SK-N-SH treated with all-trans-retinoic acid at 6 μM for 48 hours (cell line): Measurements from ENCODE around the gene FBXL17.

Source experiments
- ATAC-seq: fragments of 200-7000 bp; cut with Tn5 transposase; 3 replicates; pipeline ENCODE4 v1.9.1; 2020; ENCODE audit warnings: mild to moderate bottlenecking, moderate library complexity
- ARNTL ChIP-seq: fragments of 450-650 bp; formaldehyde crosslinking; IDR thresholded peaks from 2 replicates; pipeline ENCODE4 v1.5.0; 2020; ENCODE audit warnings: low read depth, mild to moderate bottlenecking, moderate library complexity, borderline replicate concordance
- BACH2 ChIP-seq: fragments of 250-450 bp; sonication (Bioruptor Pico); IDR thresholded peaks from 2 replicates; pipeline ENCODE4 v1.9.0; 2021; ENCODE audit warnings: mild to moderate bottlenecking, borderline replicate concordance
- ESRRG ChIP-seq: fragments of 250-450 bp; sonication (Bioruptor Pico); IDR thresholded peaks from 2 replicates; pipeline ENCODE4 v1.6.1; 2021; ENCODE audit warnings: mild to moderate bottlenecking
- GLIS3 ChIP-seq: fragments of 250-450 bp; sonication (Bioruptor Pico); IDR thresholded peaks from 2 replicates; pipeline ENCODE4 v1.5.0; 2020; ENCODE audit warnings: mild to moderate bottlenecking, moderate library complexity
- ISL1 ChIP-seq: fragments of 250-450 bp; sonication (Bioruptor Pico); IDR thresholded peaks from 2 replicates; pipeline ENCODE4 v2.1.2; 2022; ENCODE audit warnings: mild to moderate bottlenecking, moderate library complexity
- OSR1 ChIP-seq: fragments of 250-450 bp; sonication (Bioruptor Pico); IDR thresholded peaks from 2 replicates; pipeline ENCODE4 v1.8.0; 2022; ENCODE audit warnings: moderate library complexity, mild to moderate bottlenecking, inconsistent platforms
- PPARA ChIP-seq: fragments of 250-450 bp; sonication (Bioruptor Pico); IDR thresholded peaks from 2 replicates; pipeline ENCODE4 v1.5.0; 2020; ENCODE audit warnings: mild to moderate bottlenecking, borderline replicate concordance
- RARB ChIP-seq: fragments of 250-450 bp; sonication (Bioruptor Pico); IDR thresholded peaks from 2 replicates; pipeline ENCODE4 v1.8.0; 2021; ENCODE audit warnings: mild to moderate bottlenecking, moderate library complexity
- TCF4 ChIP-seq: fragments of 250-450 bp; sonication (Bioruptor Pico); IDR thresholded peaks from 2 replicates; pipeline ENCODE4 v1.8.0; 2021; ENCODE audit warnings: mild to moderate bottlenecking, moderate library complexity, borderline replicate concordance
- ZC3H10 ChIP-seq: fragments of 250-450 bp; sonication (Bioruptor Pico); IDR thresholded peaks from 2 replicates; pipeline ENCODE4 v1.5.1; 2021; ENCODE audit warnings: mild to moderate bottlenecking, moderate library complexity
- ZFP3 ChIP-seq: fragments of 250-450 bp; sonication (Bioruptor Pico); IDR thresholded peaks from 2 replicates; pipeline ENCODE4 v1.5.0; 2020; ENCODE audit warnings: mild to moderate bottlenecking, moderate library complexity
- ZFP30 ChIP-seq: fragments of 450-650 bp; formaldehyde crosslinking; IDR thresholded peaks from 2 replicates; pipeline ENCODE4 v1.5.0; 2022; ENCODE audit warnings: mild to moderate bottlenecking, moderate library complexity
- ZNF565 ChIP-seq: fragments of 450-650 bp; formaldehyde crosslinking; conservative IDR thresholded peaks from 2 replicates; pipeline ENCODE4 v1.5.0; 2020; ENCODE audit warnings: low read depth, mild to moderate bottlenecking, moderate library complexity
- ZNF70 ChIP-seq: fragments of 450-650 bp; formaldehyde crosslinking; IDR thresholded peaks from 2 replicates; pipeline ENCODE4 v1.5.0; 2020; ENCODE audit warnings: mild to moderate bottlenecking, moderate library complexity
- TF ChIP-seq, protein P1 (sequence below): fragments of 250-450 bp; sonication (Bioruptor Pico); IDR thresholded peaks from 2 replicates; pipeline ENCODE4 v1.5.0; 2020; ENCODE audit warnings: mild to moderate bottlenecking, moderate library complexity
- TF ChIP-seq, protein P2 (sequence below): fragments of 250-450 bp; sonication (Bioruptor Pico); IDR thresholded peaks from 2 replicates; pipeline ENCODE4 v1.8.0; 2021; ENCODE audit warnings: low read depth, mild to moderate bottlenecking, moderate library complexity, borderline replicate concordance
- TF ChIP-seq, protein P3 (sequence below): fragments of 250-450 bp; sonication (Bioruptor Pico); IDR thresholded peaks from 2 replicates; pipeline ENCODE4 v1.8.0; 2020; ENCODE audit warnings: mild to moderate bottlenecking, moderate library complexity, borderline replicate concordance
- TF ChIP-seq, protein P4 (sequence below): fragments of 250-450 bp; sonication (Bioruptor Pico); IDR thresholded peaks from 2 replicates; pipeline ENCODE4 v1.5.1; 2020; ENCODE audit warnings: low read depth, mild to moderate bottlenecking, moderate library complexity

FBXL17 gene

DNA sequence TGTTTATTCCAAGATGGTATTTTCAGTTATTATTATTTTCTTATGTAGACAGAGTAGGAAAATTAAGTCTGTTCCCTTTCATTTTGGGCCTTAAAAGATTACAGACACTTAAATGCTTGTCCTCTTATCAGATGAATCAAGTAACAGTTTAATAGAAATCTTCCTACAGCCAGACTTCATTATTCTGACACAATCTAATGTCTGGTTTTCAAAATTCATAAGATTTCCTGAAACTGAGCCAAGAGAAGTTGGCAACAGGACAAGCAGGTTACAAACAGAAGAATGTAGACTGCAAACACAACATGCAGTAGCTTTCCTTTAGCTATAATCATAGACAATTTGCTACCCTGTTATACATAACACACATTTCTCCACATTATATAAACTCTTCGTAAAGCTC, 130.5 kb downstream of the FBXL17 start:
- TF ChIP-seq ZNF70 (CRISPR knock-in tag) = no peak
- no peak for TF ChIP-seq ZC3H10 (CRISPR knock-in tag)
- no peak for TF ChIP-seq ESRRG (CRISPR knock-in tag)
- no peak for TF ChIP-seq OSR1 (CRISPR knock-in tag)
- peak; percentile 88 for TF ChIP-seq ISL1
- TF ChIP-seq TCF4 (CRISPR knock-in tag) = peak; percentile 58; the same call in 1 of the 2 replicates
- no peak for TF ChIP-seq ARNTL (CRISPR knock-in tag)
- TF ChIP-seq GLIS3 = no peak
- TF ChIP-seq ZNF565 = no peak
- TF ChIP-seq, protein P1, sequence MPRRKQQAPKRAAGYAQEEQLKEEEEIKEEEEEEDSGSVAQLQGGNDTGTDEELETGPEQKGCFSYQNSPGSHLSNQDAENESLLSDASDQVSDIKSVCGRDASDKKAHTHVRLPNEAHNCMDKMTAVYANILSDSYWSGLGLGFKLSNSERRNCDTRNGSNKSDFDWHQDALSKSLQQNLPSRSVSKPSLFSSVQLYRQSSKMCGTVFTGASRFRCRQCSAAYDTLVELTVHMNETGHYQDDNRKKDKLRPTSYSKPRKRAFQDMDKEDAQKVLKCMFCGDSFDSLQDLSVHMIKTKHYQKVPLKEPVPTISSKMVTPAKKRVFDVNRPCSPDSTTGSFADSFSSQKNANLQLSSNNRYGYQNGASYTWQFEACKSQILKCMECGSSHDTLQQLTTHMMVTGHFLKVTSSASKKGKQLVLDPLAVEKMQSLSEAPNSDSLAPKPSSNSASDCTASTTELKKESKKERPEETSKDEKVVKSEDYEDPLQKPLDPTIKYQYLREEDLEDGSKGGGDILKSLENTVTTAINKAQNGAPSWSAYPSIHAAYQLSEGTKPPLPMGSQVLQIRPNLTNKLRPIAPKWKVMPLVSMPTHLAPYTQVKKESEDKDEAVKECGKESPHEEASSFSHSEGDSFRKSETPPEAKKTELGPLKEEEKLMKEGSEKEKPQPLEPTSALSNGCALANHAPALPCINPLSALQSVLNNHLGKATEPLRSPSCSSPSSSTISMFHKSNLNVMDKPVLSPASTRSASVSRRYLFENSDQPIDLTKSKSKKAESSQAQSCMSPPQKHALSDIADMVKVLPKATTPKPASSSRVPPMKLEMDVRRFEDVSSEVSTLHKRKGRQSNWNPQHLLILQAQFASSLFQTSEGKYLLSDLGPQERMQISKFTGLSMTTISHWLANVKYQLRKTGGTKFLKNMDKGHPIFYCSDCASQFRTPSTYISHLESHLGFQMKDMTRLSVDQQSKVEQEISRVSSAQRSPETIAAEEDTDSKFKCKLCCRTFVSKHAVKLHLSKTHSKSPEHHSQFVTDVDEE (CRISPR knock-in tag) = 0 out of 2 replicates have a peak, but pooled peaks have one; percentile 18
- TF ChIP-seq RARB (CRISPR knock-in tag) = no peak
- ATAC-seq = peak; percentile 41

DNA sequence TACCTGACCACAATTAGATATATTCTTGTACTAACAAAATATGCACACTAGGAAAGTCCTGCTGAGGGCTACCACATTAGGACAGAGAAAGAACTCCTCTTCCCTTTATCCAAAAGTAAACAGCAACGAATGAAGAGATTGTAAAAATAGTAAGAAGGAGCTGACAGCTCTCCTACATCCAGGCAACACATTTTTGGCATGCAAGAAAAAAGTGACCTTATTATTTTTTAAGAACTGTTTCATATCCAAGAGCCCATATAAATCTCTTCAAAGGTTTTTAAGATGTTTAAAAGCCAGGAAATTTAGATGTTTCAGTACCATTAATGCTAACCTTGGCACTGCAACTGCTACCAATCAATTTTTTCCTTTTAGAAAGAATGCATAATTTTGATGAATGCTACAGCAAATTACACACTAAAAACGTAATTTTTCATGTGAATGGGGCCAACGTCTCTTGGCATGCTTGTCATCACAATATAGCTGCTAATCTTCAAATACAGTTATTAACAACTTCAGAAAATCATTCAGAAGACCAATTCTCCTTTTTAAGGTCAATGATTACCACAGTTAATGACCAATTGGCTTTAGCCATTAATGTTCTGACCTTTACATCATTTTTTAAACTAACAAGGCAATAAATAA, 132.0 kb downstream of the FBXL17 start:
- no peak for ATAC-seq

DNA sequence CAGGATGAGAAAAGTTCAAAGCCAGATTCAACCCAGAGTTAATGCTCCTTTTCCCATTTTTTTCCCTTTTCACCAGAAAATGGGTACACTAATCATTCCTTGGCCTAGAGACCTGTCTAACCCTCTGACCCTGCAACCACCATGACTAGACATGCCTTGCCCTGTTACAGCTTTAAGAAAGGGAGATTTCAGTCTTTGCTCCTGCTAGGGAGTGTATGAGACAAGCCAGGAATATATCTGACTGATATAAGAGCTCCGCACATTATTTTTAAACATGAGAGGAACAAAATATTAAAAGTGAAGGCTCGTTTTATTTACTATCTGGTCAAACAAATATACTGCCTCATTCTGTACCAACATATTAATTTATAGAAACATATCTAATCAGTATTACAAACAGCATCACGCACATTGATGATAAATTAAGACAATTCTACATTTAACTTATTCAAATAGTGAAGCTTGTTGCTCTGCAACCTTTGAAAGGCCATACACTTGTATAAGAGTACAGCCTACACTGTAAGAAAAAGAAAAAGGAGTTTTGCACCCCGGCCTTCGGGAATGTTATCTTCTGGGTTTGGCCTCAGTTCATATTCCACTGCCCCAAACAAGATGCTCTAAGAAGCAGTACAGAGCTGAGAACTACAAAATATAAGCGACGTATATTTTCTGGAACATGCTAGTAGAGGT, 132.7 kb downstream of the FBXL17 start:
- no peak for ATAC-seq
- no peak for TF ChIP-seq ESRRG (CRISPR knock-in tag)
- TF ChIP-seq, protein P2, sequence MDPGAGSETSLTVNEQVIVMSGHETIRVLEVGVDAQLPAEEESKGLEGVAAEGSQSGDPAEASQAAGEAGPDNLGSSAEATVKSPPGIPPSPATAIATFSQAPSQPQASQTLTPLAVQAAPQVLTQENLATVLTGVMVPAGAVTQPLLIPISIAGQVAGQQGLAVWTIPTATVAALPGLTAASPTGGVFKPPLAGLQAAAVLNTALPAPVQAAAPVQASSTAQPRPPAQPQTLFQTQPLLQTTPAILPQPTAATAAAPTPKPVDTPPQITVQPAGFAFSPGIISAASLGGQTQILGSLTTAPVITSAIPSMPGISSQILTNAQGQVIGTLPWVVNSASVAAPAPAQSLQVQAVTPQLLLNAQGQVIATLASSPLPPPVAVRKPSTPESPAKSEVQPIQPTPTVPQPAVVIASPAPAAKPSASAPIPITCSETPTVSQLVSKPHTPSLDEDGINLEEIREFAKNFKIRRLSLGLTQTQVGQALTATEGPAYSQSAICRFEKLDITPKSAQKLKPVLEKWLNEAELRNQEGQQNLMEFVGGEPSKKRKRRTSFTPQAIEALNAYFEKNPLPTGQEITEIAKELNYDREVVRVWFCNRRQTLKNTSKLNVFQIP (CRISPR knock-in tag) = no peak
- TF ChIP-seq RARB (CRISPR knock-in tag) = no peak
- TF ChIP-seq ARNTL (CRISPR knock-in tag) = no peak
- no peak for TF ChIP-seq TCF4 (CRISPR knock-in tag)
- no peak for TF ChIP-seq ZNF565
- TF ChIP-seq PPARA = no peak
- TF ChIP-seq, protein P1 (CRISPR knock-in tag) = no peak
- TF ChIP-seq, protein P3, sequence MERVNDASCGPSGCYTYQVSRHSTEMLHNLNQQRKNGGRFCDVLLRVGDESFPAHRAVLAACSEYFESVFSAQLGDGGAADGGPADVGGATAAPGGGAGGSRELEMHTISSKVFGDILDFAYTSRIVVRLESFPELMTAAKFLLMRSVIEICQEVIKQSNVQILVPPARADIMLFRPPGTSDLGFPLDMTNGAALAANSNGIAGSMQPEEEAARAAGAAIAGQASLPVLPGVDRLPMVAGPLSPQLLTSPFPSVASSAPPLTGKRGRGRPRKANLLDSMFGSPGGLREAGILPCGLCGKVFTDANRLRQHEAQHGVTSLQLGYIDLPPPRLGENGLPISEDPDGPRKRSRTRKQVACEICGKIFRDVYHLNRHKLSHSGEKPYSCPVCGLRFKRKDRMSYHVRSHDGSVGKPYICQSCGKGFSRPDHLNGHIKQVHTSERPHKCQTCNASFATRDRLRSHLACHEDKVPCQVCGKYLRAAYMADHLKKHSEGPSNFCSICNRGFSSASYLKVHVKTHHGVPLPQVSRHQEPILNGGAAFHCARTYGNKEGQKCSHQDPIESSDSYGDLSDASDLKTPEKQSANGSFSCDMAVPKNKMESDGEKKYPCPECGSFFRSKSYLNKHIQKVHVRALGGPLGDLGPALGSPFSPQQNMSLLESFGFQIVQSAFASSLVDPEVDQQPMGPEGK (CRISPR knock-in tag) = no peak
- TF ChIP-seq ZFP3 (CRISPR knock-in tag) = no peak
- no peak for TF ChIP-seq ISL1

More for the DNA sequence above, 132.0 kb downstream of the FBXL17 start:
- TF ChIP-seq, protein P2 (CRISPR knock-in tag) = no peak
- TF ChIP-seq, protein P4, sequence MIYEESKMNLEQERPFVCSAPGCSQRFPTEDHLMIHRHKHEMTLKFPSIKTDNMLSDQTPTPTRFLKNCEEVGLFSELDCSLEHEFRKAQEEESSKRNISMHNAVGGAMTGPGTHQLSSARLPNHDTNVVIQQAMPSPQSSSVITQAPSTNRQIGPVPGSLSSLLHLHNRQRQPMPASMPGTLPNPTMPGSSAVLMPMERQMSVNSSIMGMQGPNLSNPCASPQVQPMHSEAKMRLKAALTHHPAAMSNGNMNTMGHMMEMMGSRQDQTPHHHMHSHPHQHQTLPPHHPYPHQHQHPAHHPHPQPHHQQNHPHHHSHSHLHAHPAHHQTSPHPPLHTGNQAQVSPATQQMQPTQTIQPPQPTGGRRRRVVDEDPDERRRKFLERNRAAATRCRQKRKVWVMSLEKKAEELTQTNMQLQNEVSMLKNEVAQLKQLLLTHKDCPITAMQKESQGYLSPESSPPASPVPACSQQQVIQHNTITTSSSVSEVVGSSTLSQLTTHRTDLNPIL (CRISPR knock-in tag) = no peak
- TF ChIP-seq ZFP30 (CRISPR knock-in tag) (no peak), GLIS3 (no peak), ZC3H10 (CRISPR knock-in tag) (no peak), BACH2 (CRISPR knock-in tag) (no peak), TCF4 (CRISPR knock-in tag) (no peak), ZNF70 (CRISPR knock-in tag) (no peak), ISL1 (no peak; the same call in 1 of the 2 replicates)
- TF ChIP-seq, protein P3 (CRISPR knock-in tag) = no peak
